HG03045 (cell line): ENCODE results near the gene EPHB6.

Experiments
- ATAC-seq: cut with Tn5 transposase; IDR thresholded peaks from one replicate; pipeline ENCODE4 v1.9.1; 2021; ENCODE audit warnings: mild to moderate bottlenecking, moderate library complexity; ENCODE audit not compliant: unreplicated experiment

The EPHB6 gene

GRCh38 chr7:142916508-142916907, 61.6 kb downstream of the EPHB6 start:
- ATAC-seq: no peak

GRCh38 chr7:142917447-142917846, 62.6 kb downstream of the EPHB6 start:
- no peak for ATAC-seq

GRCh38 chr7:142918901-142919300, 64.0 kb downstream of the EPHB6 start:
- no peak for ATAC-seq

- no peak for ATAC-seq
These were observed 64.8 kb downstream of the EPHB6 start for GRCh38 chr7:142919656-142920055.
